ENCODE measurements around the gene ADAMTS2.

Gene ADAMTS2

GRCh38 chr5:179301376-179301775 lies 43.9 kb downstream of the ADAMTS2 start:
- WGBS (ENCODE audit: insufficient coverage, insufficient read length), result no CpG with 5 or more reads among the region's 6 CpGs
- no peaks in the 10 kb centered on the region for H3K36me3 ChIP-seq (ENCODE audit: control insufficient read depth, insufficient read depth, low read length)
- H3K27ac ChIP-seq (ENCODE audit: low read length), result no peak overlapping the region
- H3K9me3 ChIP-seq (ENCODE audit: control insufficient read depth, insufficient read depth, low read length), result no peaks in the 10 kb centered on the region
- no peak overlapping the region for H3K4me3 ChIP-seq (ENCODE audit: low read length)
- H3K27me3 ChIP-seq (ENCODE audit: control insufficient read depth, insufficient read depth, low read length), result no peaks in the 10 kb centered on the region
- no peaks in the 10 kb centered on the region for H3K4me1 ChIP-seq (ENCODE audit: control insufficient read depth, insufficient read depth, low read length)
- no peak for DNase-seq (ENCODE audit: low read depth, low spot score)

DNA sequence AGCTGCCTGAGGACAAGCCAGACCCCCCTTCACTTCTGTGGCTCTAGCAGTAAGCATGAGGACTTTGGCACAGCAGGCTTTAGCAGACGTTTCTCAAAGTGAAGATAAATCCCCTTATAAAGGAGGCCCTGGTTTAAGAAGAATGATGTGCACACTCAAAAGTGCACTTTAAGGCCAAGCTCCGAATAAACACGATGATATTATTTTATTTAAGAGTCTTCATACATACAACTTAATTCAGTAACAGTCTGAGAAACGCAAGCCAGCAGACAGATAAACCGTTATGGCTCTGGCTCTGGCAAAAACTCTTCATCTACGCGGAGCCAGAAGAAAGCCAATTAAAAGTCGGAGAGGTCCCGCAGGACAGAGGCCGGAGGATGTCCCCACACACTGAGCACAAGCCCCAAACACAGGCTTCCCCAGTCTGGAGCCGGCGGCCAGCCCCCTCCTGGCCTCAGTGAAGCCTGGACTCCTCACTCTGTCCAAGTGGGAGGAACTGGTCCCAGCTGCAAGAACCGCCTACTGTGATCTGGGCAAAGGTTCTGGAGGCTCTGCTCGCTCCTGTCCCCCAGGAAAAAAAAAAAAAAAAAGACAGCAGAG lies 44.6 kb downstream of the ADAMTS2 start:
- Histone ChIP-seq H3K4me1 (ENCODE audit: control insufficient read depth, insufficient read depth, low read length) (no peaks in the 10 kb centered on the region), H3K27me3 (ENCODE audit: control insufficient read depth, insufficient read depth, low read length) (no peaks in the 10 kb centered on the region), H3K4me3 (ENCODE audit: low read length) (no peak overlapping the region), H3K36me3 (ENCODE audit: control insufficient read depth, insufficient read depth, low read length) (no peaks in the 10 kb centered on the region), H3K27ac (ENCODE audit: low read length) (no peak overlapping the region), H3K9me3 (ENCODE audit: control insufficient read depth, insufficient read depth, low read length) (no peaks in the 10 kb centered on the region)
- no CpG with 5 or more reads among the region's 14 CpGs for WGBS (ENCODE audit: insufficient coverage, insufficient read length)
- no peak for DNase-seq (ENCODE audit: low read depth, low spot score)

GRCh38 chr5:179298181-179298993 lies 46.9 kb downstream of the ADAMTS2 start:
- no CpG with 5 or more reads among the region's 14 CpGs for WGBS (ENCODE audit: insufficient coverage, insufficient read length)
- Histone ChIP-seq H3K27ac (ENCODE audit: low read length) (no peak overlapping the region), H3K4me3 (ENCODE audit: low read length) (no peak overlapping the region), H3K36me3 (ENCODE audit: control insufficient read depth, insufficient read depth, low read length) (no peaks in the 10 kb centered on the region), H3K9me3 (ENCODE audit: control insufficient read depth, insufficient read depth, low read length) (no peaks in the 10 kb centered on the region), H3K27me3 (ENCODE audit: control insufficient read depth, insufficient read depth, low read length) (no peaks in the 10 kb centered on the region), H3K4me1 (ENCODE audit: control insufficient read depth, insufficient read depth, low read length) (no peaks in the 10 kb centered on the region)
- DNase-seq (ENCODE audit: low read depth, low spot score), result no peak

- no CpG with 5 or more reads among the region's 16 CpGs for WGBS (ENCODE audit: insufficient coverage, insufficient read length)
Measured at GRCh38 chr5:179297486-179298180, 47.6 kb downstream of the ADAMTS2 start.

GRCh38 chr5:179297026-179297425 lies 48.2 kb downstream of the ADAMTS2 start:
- no peaks in the 10 kb centered on the region for H3K4me1 ChIP-seq (ENCODE audit: control insufficient read depth, insufficient read depth, low read length)
- WGBS (ENCODE audit: insufficient coverage, insufficient read length), result no CpG with 5 or more reads among the region's 10 CpGs
- H3K27ac ChIP-seq (ENCODE audit: low read length), result no peak overlapping the region
- no peak for DNase-seq (ENCODE audit: low read depth, low spot score)
- H3K9me3 ChIP-seq (ENCODE audit: control insufficient read depth, insufficient read depth, low read length), result no peaks in the 10 kb centered on the region
- no peaks in the 10 kb centered on the region for H3K36me3 ChIP-seq (ENCODE audit: control insufficient read depth, insufficient read depth, low read length)
- no peaks in the 10 kb centered on the region for H3K27me3 ChIP-seq (ENCODE audit: control insufficient read depth, insufficient read depth, low read length)
- no peak overlapping the region for H3K4me3 ChIP-seq (ENCODE audit: low read length)

More at GRCh38 chr5:179297486-179298180, 47.6 kb downstream of the ADAMTS2 start:
- Histone ChIP-seq H3K9me3 (ENCODE audit: control insufficient read depth, insufficient read depth, low read length) (no peaks in the 10 kb centered on the region), H3K27me3 (ENCODE audit: control insufficient read depth, insufficient read depth, low read length) (no peaks in the 10 kb centered on the region), H3K27ac (ENCODE audit: low read length) (no peak overlapping the region), H3K4me3 (ENCODE audit: low read length) (no peak overlapping the region), H3K36me3 (ENCODE audit: control insufficient read depth, insufficient read depth, low read length) (no peaks in the 10 kb centered on the region), H3K4me1 (ENCODE audit: control insufficient read depth, insufficient read depth, low read length) (no peaks in the 10 kb centered on the region)
- DNase-seq (ENCODE audit: low read depth, low spot score), result no peak

GRCh38 chr5:179296150-179296821 lies 49.0 kb downstream of the ADAMTS2 start:
- H3K4me3 ChIP-seq (ENCODE audit: low read length), result no peak overlapping the region
- H3K27me3 ChIP-seq (ENCODE audit: control insufficient read depth, insufficient read depth, low read length), result no peaks in the 10 kb centered on the region
- no peaks in the 10 kb centered on the region for H3K4me1 ChIP-seq (ENCODE audit: control insufficient read depth, insufficient read depth, low read length)
- WGBS (ENCODE audit: insufficient coverage, insufficient read length), result no CpG with 5 or more reads among the region's 22 CpGs
- H3K9me3 ChIP-seq (ENCODE audit: control insufficient read depth, insufficient read depth, low read length), result no peaks in the 10 kb centered on the region
- H3K36me3 ChIP-seq (ENCODE audit: control insufficient read depth, insufficient read depth, low read length), result no peaks in the 10 kb centered on the region
- no peak for DNase-seq (ENCODE audit: low read depth, low spot score)
- no peak overlapping the region for H3K27ac ChIP-seq (ENCODE audit: low read length)

DNA sequence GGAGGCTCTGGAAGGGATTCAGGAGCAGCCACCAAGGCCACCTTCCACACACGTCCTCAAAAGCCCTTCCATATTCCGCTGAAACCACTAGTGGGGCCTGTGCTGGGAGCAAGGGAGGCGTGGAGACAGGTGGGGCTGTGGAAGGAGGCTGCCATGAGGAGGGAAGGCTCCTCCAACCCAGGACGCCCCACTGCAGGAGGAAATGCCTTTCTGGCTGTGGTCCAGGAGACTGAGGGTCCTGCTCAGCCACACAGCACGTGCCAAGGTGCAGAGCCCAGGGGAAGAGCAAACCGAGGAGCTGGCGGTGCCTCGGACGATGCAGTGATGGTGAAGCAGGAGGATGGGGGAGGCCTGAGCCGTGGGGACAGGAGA lies 49.5 kb downstream of the ADAMTS2 start:
- no CpG with 5 or more reads among the region's 10 CpGs for WGBS (ENCODE audit: insufficient coverage, insufficient read length)
- no peak for DNase-seq (ENCODE audit: low read depth, low spot score)
- H3K27ac ChIP-seq (ENCODE audit: low read length), result no peak overlapping the region
- no peaks in the 10 kb centered on the region for H3K36me3 ChIP-seq (ENCODE audit: control insufficient read depth, insufficient read depth, low read length)
- no peaks in the 10 kb centered on the region for H3K9me3 ChIP-seq (ENCODE audit: control insufficient read depth, insufficient read depth, low read length)
- no peak overlapping the region for H3K4me3 ChIP-seq (ENCODE audit: low read length)
- H3K4me1 ChIP-seq (ENCODE audit: control insufficient read depth, insufficient read depth, low read length), result no peaks in the 10 kb centered on the region
- no peaks in the 10 kb centered on the region for H3K27me3 ChIP-seq (ENCODE audit: control insufficient read depth, insufficient read depth, low read length)

GRCh38 chr5:179294891-179295777 lies 50.1 kb downstream of the ADAMTS2 start:
- WGBS (ENCODE audit: insufficient coverage, insufficient read length), result no CpG with 5 or more reads among the region's 19 CpGs
- DNase-seq (ENCODE audit: low read depth, low spot score), result no peak
- no peak overlapping the region for H3K27ac ChIP-seq (ENCODE audit: low read length)
- H3K4me3 ChIP-seq (ENCODE audit: low read length), result no peak overlapping the region
- H3K27me3 ChIP-seq (ENCODE audit: control insufficient read depth, insufficient read depth, low read length), result no peaks in the 10 kb centered on the region
- no peaks in the 10 kb centered on the region for H3K4me1 ChIP-seq (ENCODE audit: control insufficient read depth, insufficient read depth, low read length)
- no peaks in the 10 kb centered on the region for H3K36me3 ChIP-seq (ENCODE audit: control insufficient read depth, insufficient read depth, low read length)
- no peaks in the 10 kb centered on the region for H3K9me3 ChIP-seq (ENCODE audit: control insufficient read depth, insufficient read depth, low read length)

DNA sequence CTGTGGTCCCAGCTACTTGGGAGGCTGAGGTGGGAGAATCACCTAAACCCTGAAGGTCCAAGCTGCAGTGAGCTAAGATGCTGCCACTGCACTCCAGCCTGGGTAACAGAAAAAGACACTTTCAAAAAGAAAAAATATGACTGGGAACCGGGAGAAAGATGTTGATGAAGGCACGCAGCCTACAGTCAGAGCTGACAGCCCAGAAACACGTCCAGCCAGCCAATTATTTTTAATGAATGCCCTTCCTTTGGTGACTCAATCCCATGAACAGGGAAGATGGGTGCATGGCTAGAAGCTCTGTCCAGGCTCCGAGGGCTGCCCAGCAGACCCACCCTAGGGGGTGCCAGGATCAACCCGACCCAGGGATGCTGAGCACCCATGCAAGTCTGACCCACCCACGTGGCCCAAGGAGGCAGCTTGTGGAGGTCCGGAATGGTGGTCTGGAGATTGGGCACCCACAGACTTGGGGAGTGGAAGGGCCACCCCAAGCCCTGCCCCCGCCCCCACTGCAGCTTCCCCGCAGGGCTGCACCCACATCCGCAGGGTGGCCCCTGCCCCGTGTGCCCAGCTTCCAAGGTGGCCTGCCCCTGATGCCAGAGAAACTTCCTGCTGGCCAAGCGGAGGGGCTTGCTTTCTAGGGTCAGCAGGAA lies 51.0 kb downstream of the ADAMTS2 start:
- no peaks in the 10 kb centered on the region for H3K27me3 ChIP-seq (ENCODE audit: control insufficient read depth, insufficient read depth, low read length)
- H3K27ac ChIP-seq (ENCODE audit: low read length), result no peak overlapping the region
- H3K36me3 ChIP-seq (ENCODE audit: control insufficient read depth, insufficient read depth, low read length), result no peaks in the 10 kb centered on the region

More for the DNA sequence above, 51.0 kb downstream of the ADAMTS2 start:
- no CpG with 5 or more reads among the region's 12 CpGs for WGBS (ENCODE audit: insufficient coverage, insufficient read length)
- H3K9me3 ChIP-seq (ENCODE audit: control insufficient read depth, insufficient read depth, low read length), result no peaks in the 10 kb centered on the region
- H3K4me1 ChIP-seq (ENCODE audit: control insufficient read depth, insufficient read depth, low read length), result no peaks in the 10 kb centered on the region
- DNase-seq (ENCODE audit: low read depth, low spot score), result no peak
- no peak overlapping the region for H3K4me3 ChIP-seq (ENCODE audit: low read length)

Data from iPS DF 6.9 (cell line).